Stomach (tissue), 9 donors: ENCODE measurements around the gene ERC1. TPM values are rescaled to one million over a fixed set of nuclear protein-coding genes. Genes with fewer than 3 reads are reported as not detected.

Experiments used
- DNase-seq, 2 donors: peaks; one replicate each; pipeline versions ENCODE4 v3.0.0 to v3.0.0-alpha.2; 2013 to 2019
- H3K27ac ChIP-seq, 5 donors: fragments of 200-600 bp in 4 of 5; sonication (generic) in 4 of 5; one replicate each; pipeline ENCODE4 v1.5.1; 2013 to 2019; ENCODE audit warnings: mild to moderate bottlenecking in 1 of 5, moderate library complexity in 1 of 5
- H3K27me3 ChIP-seq, 3 donors: fragments of 200-600 bp; sonication (generic); one replicate each; pipeline ENCODE4 v1.5.1; 2017 to 2019; ENCODE audit warnings: mixed run types in 1 of 3
- H3K36me3 ChIP-seq, 4 donors: fragments of 200-600 bp; sonication (generic); 1 replicate in 3 of 4; 2 replicates in 1 of 4; pipeline ENCODE4 v1.5.1; 2016 to 2019
- H3K4me1 ChIP-seq, 4 donors: fragments of 200-600 bp; sonication (generic); one replicate each; pipeline ENCODE4 v1.5.1; 2016 to 2019
- H3K4me3 ChIP-seq, 4 donors: fragments of 200-600 bp; sonication (generic) in 3 of 4; one replicate each; pipeline ENCODE4 v1.5.1; 2016 to 2019; ENCODE audit warnings: mild to moderate bottlenecking in 1 of 4
- H3K9me3 ChIP-seq, 4 donors: fragments of 200-600 bp; sonication (generic); one replicate each; pipeline ENCODE4 v1.5.1; 2016 to 2019
- CTCF ChIP-seq, 7 experiments: fragments of 450-650 bp in 4 of 7; fragments of 200-600 bp in 3 of 7; sonication (generic) in 3 of 7; IDR thresholded peaks; one replicate each; pipeline ENCODE4 v1.5.1; 2016 to 2019; ENCODE audit warnings: antibody characterized with exemption in 7 of 7, control low read depth in 2 of 7, mild to moderate bottlenecking in 1 of 7
- EP300 ChIP-seq: sonication (generic); formaldehyde crosslinking; IDR thresholded peaks from one replicate; pipeline ENCODE4 v1.6.1; 2017; ENCODE audit warnings: antibody characterized with exemption
- POLR2A ChIP-seq, 4 donors: fragments of 450-650 bp; IDR thresholded peaks; one replicate each; pipeline ENCODE4 v1.6.1; 2016; ENCODE audit warnings: antibody characterized with exemption in 4 of 4, control low read depth in 2 of 4, mild to moderate bottlenecking in 1 of 4, moderate library complexity in 1 of 4
- POLR2AphosphoS5 ChIP-seq, 3 donors: sonication (generic); formaldehyde crosslinking; IDR thresholded peaks; one replicate each; pipeline ENCODE4 v1.6.1; 2016; ENCODE audit warnings: antibody characterized with exemption in 3 of 3
- WGBS, 5 donors: extraction: QIAGEN DNeasy Blood & Tissue Kit in 3 of 5; methylation state at CpG; one replicate each; pipeline versions ENCODE4 v1.1.5 to v1.1.7; 2013 to 2018; 5-methylcytosine and 5-hydroxymethylcytosine counted together
- intact Hi-C: fragments of 100-400 bp; cut with DNase I; formaldehyde crosslinking; loops from one replicate; pipeline ENCODE4 v1.15.1; 2023; ENCODE audit warnings: low total_unique reads
- polyA plus RNA-seq, 3 donors: library from polyadenylated mRNA; stranded (reverse); fragments of 200-250 nt; gene quantifications; one replicate each; pipeline ENCODE4 v1.2.3, GENCODE V29; 2013
- total RNA-seq, 5 donors: library from RNA; depleted of rRNA; stranded (reverse); fragments of >200 nt; gene quantifications; one replicate each; pipeline versions ENCODE4 v1.1.0 to v1.2.3, GENCODE V29; 2014 to 2016
- donor health status: healthy with polysubstance abuse.
- donor health status: Bipolar disorder and iron deficiency.
- donor health status: healthy.

Gene ERC1
- total and polyA plus RNA-seq, 8 donors, result 3.8 to 69.4 (median 51.6) TPM

GRCh38 chr12:1013618-1014489 lies 22.8 kb downstream of the ERC1 start:
- DNase-seq, result no peak
- Histone ChIP-seq H3K27ac (no peak overlapping the region), H3K27me3 (no peaks in the 10 kb centered on the region), H3K4me3 (no peak overlapping the region), H3K4me1 (peaks cover 0 to 12% (median 2%) of the 10 kb centered on the region in 4 donors), H3K36me3 (no peaks in the 10 kb centered on the region), H3K9me3 (no peaks in the 10 kb centered on the region)
- 80 to 85% (median 81%) methylated on average over 10 of the region's 10 CpGs for WGBS, 5 donors
- intact Hi-C loops, result no loop called here
- TF ChIP-seq EP300 (no peak), CTCF (IDR thresholded peaks at IDR 0.05) (no peak), POLR2A (IDR thresholded peaks at IDR 0.05) (no peak), POLR2AphosphoS5 (IDR thresholded peaks at IDR 0.05) (no peak)

- Histone ChIP-seq H3K36me3 (peaks cover 0 to 14% (median 10%) of the 10 kb centered on the region in 4 donors), H3K9me3 (no peaks in the 10 kb centered on the region), H3K4me1 (peaks cover 0 to 3% (median 0%) of the 10 kb centered on the region in 4 donors), H3K27ac (no peak overlapping the region), H3K27me3 (no peaks in the 10 kb centered on the region), H3K4me3 (no peak overlapping the region)
- no peak for DNase-seq
- intact Hi-C loops, result no loop called here
- 90 to 97% (median 94%) methylated on average over 5 of the region's 5 CpGs for WGBS, 5 donors
- no peak for TF ChIP-seq EP300
- no peak for TF ChIP-seq POLR2A (IDR thresholded peaks at IDR 0.05)
- TF ChIP-seq POLR2AphosphoS5 (IDR thresholded peaks at IDR 0.05), result no peak
- TF ChIP-seq CTCF (IDR thresholded peaks at IDR 0.05), result no peak
Observed at GRCh38 chr12:1019283-1019682, 28.3 kb downstream of the ERC1 start.

- intact Hi-C loops, result no loop called here
- TF ChIP-seq EP300, result no peak
- TF ChIP-seq CTCF (IDR thresholded peaks at IDR 0.05), result no peak
- TF ChIP-seq POLR2AphosphoS5 (IDR thresholded peaks at IDR 0.05), result no peak
- no peak for TF ChIP-seq POLR2A (IDR thresholded peaks at IDR 0.05)
- no peaks in the 10 kb centered on the region for H3K9me3 ChIP-seq
- WGBS, 5 donors, result 92 to 97% (median 94%) methylated on average over 3 of the region's 3 CpGs
- no peak for DNase-seq
- no peak overlapping the region for H3K27ac ChIP-seq
- H3K4me1 ChIP-seq, result no peaks in the 10 kb centered on the region
- H3K4me3 ChIP-seq, result no peak overlapping the region
- peaks cover 0 to 14% (median 10%) of the 10 kb centered on the region in 4 donors for H3K36me3 ChIP-seq
- no peaks in the 10 kb centered on the region for H3K27me3 ChIP-seq
Observed at GRCh38 chr12:1020389-1020788, 29.4 kb downstream of the ERC1 start.

GRCh38 chr12:1022032-1022970 lies 31.3 kb downstream of the ERC1 start:
- H3K27me3 ChIP-seq, result no peaks in the 10 kb centered on the region
- H3K36me3 ChIP-seq, result peaks cover 0 to 14% (median 10%) of the 10 kb centered on the region in 4 donors
- no peaks in the 10 kb centered on the region for H3K9me3 ChIP-seq
- no peak for DNase-seq
- H3K27ac ChIP-seq, result no peak overlapping the region
- intact Hi-C loops, result no loop called here
- TF ChIP-seq EP300, result no peak
- no peak for TF ChIP-seq POLR2A (IDR thresholded peaks at IDR 0.05)
- no peak for TF ChIP-seq CTCF (IDR thresholded peaks at IDR 0.05)
- no peak for TF ChIP-seq POLR2AphosphoS5 (IDR thresholded peaks at IDR 0.05)
- H3K4me1 ChIP-seq, result no peaks in the 10 kb centered on the region
- WGBS, 5 donors, result 92 to 95% (median 94%) methylated on average over 9 of the region's 9 CpGs
- no peak overlapping the region for H3K4me3 ChIP-seq
